NCI-H2081 treated with DMSO at 0.1 percent for 48 hours (cell line): Measurements from ENCODE around the gene FAM120AOS.

Experiments used
- DNase-seq: peaks from one replicate; lab custom pipeline; 2025; lab: John Stamatoyannopoulos, UW

The FAM120AOS gene

DNA sequence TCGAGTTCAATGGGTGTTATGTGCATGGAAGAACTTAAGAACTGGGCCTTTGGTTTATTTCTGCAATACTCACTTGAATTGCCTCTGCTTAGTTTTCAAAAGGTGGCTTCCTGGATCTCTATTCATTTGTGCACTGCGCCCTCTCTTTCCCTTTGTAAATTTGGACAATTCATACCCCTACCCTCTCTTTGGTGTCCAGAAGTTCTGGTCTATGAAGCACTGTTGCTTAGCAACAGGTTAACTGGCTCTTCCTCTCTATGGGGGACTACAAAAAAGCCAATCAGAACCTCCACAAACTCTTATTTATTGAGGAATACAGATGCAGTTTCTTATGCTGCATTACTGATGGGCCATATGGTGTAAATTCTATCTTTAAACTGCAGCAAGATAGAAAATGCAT, 15.4 kb downstream of the FAM120AOS start:
- DNase-seq = no peak

DNA sequence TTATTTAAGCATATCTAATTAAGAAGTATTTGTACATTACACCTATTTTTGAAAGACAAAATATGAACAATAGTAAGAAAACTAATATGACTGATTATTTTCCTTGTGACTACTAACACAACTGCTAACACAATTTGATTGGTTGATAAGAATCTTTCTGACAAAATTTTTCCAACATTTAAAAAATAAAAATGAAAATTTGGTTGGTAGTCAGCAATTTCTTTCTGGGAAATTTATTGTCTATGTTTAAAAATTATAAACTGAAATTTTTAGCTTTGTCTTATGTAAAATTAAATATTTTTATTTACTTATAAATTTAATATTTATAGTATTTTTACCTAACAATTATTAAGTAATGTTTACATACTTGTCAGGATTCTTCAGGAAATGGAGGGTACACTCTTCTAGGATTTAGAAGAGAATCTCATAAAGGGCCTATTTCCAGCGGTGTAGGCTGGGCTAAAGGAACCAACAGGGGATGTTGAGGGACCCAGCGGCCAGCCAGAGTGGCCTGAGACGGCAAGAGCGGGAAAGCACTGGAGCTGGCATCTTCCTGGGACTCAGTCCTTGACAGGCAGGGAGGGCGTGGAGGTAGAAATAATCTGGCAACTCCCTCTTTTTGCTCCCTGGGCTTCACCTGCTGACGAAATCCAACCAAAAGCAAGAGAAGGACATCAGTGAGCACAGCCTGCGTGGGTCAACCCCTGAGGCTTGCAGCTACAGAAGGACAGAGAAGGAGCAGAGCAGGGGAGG, 16.6 kb downstream of the FAM120AOS start:
- no peak for DNase-seq

DNA sequence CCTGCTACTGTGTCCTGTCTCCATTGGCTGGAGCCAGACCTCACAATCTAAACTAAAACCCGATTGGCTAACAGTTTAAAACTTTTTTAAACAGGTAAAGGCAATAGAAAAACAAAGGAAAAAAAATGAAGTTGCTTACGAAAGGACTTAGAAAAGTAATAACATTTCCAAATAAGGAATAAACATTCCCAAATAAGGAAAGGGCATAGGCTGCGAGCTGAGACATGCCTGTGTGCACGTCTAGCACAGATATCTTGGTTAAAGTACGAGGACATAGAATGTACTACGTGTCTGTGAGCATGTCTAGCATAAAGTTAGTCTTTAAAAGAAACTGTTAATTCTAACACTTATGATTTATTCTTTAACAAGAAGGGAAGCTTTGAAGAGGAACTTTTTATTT, 17.2 kb downstream of the FAM120AOS start:
- DNase-seq = no peak

DNA sequence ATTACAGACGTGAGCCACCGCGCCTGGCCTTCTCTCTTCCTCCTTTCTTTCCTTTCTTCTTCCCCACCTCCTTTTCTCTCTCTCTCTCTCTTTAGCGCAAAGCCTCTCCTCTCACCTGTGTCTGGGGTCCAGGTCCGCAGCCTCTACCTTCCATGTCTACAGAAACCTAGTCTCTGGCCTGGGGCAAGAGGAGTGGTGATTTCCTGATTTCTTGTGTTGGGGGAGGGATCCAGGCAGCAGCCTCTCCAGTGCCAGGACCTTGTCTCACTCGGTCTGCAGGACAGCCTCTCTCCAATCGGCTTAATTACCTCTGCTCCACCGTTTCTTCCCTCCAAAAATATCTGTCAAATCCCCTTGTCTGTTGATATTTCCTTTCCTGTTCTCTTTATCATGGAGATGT, 18.0 kb downstream of the FAM120AOS start:
- no peak for DNase-seq

DNA sequence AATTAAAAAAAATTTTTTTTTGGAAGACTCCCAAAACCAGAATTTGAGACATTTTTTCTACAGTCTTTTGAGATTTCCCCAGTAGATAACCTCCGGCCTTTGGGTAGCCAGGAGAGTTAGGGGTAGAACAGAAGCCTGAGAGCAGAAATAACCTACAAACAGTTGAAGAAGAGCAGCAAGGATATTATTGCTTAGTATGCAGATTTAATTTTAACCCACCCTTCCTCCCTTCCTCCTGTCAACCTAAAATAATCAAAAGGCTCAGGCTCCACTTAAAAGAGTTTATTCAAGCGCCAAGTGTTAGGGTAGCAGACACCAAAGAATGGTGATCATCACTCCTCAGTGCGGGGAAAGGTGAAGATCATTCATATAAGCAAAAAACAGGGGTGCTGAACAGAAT, 19.3 kb downstream of the FAM120AOS start:
- DNase-seq = no peak

DNA sequence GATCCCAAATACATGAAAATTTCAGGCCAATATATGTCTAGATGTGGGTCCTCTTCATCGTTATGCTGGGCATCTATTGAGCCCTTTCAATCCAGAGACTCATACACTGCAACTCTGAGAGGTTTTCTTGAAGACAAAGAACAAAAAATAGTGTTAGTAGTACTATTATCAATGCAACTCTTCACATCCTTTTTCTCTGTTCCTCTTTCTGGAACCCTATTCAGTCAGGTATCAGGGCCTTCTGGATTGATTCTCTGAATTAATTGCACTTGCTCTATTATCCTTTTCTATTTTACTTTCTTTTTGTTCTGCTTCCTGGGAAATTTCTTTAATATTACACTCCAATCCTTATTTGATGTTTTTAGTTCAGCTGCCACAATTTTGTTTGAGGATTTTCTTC, 20.4 kb downstream of the FAM120AOS start:
- no peak for DNase-seq

DNA sequence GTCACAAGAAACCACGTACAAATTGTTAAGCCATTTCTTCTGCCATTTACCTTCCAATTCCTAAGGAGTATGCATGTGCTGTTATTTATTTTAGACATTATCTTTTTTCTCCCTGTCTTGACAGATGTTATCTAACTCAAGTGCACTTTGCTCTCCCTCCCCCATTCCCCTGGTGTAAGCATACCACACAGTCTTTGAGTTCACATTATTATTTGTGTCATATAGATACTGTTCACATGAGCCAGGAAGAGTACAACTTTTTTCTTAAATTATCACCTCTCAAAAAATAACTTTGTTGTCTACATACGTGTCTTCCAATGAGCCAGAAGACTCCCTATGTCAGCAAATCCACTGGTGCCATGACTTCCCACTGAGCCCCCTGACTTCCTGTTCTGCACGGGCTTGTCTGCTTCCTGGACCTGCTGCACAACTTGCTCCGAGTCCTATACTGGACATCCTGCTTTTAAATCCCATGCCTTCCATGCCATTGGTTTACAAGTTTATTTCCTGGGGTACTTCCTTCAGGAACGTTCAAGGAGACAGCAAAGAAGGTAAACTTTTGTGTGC, 21.8 kb downstream of the FAM120AOS start:
- no peak for DNase-seq

DNA sequence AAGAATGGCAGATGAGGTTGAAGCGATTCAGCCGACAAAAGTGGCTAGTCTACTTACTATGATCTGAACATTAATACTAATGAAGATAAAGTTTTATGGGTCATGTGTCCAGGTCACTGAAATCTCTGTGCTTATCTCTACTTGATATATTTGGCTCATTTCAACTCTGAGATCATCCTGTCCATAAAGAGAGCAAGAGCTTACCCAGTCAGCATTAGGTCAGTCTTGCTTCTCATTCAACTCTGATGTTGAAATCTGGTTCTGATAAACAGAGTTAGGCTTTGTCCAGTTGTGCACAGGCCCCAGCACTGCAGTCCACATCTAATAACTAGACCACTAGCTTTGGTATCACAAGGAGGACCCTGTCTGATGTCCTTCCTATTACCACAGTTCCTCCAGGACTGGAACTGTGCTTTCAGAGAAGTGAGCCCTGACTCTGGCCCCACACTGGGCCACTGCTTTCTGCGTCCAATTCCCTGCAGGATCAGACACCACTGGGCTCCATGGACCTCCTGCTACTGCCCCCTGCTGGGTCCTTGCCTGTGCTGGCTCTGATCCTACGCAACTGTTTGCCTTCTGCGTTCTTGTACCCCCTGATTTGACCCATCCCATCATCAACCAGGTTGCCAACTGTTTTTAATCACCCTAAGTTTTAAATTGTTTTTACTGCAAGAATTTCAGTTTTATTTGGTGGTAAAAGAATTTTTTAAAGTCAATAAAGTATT, 25.6 kb downstream of the FAM120AOS start:
- DNase-seq = no peak

DNA sequence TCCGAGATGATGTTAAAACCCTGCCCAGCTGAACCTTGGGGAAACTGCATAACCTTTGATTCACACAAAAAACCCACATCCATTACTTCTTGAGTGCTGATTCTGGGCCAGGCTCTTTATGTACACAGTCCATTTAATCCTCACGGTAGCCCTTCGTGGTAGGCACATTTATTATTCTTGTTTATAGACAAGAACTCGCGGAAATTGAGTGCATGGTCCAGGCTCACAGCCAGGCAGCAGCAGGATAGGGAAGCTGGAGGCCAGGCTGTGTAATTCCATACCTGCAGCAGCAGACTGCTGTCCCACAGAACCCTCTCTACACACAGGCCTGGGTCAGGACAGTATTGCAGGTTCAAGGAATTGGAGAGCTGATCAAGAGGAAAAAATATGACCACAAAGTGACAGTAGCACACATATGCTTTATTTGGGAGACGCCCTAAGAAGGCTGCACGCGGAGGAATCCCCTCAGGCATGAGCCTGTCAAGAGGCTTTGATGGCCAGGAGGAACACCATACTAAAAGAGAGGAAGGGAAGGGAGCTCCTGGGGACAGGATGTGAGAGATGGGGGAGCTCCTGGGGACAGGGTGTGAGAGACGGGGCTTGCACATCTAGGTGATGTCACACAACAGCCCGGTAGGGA, 30.3 kb downstream of the FAM120AOS start:
- peak; percentile 3 for DNase-seq

DNA sequence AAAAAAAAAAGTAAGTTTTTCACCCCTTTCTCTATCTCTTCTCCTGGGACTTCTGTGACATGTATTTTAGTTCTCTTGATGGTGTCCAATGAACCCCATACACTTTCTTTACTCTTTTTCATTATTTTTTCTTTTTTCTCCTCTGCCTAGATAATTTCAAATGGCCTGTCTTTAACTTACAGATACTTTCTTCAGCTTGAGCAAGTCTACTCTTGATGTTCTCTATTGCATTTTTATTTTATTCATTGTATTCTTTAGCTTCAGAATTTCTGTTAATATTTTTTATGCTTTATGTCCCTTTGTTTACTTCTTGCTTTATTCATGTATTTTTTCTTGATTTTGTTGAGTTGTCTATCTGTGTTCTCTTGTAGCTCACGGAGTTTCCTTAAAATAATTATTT, 34.4 kb downstream of the FAM120AOS start:
- DNase-seq = no peak

DNA sequence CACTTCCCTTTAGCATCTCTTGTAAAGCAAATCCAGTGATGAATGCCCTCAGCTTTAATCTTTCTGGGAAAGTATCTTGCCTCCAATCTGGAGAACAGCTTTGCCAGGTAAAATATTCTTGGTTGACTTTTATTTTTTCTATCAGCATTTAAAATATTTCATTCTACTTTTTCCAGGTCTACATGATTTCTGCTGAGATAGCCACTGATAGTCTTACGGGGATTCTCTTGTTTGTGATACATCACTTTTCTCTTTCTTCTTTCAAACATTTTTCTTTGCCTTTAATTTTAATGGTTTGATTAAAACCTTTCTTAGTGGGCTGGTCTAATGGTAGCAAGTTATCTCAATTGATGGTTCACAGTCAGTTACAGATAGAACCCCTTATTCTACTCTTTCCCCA, 35.8 kb downstream of the FAM120AOS start:
- DNase-seq = no peak

DNA sequence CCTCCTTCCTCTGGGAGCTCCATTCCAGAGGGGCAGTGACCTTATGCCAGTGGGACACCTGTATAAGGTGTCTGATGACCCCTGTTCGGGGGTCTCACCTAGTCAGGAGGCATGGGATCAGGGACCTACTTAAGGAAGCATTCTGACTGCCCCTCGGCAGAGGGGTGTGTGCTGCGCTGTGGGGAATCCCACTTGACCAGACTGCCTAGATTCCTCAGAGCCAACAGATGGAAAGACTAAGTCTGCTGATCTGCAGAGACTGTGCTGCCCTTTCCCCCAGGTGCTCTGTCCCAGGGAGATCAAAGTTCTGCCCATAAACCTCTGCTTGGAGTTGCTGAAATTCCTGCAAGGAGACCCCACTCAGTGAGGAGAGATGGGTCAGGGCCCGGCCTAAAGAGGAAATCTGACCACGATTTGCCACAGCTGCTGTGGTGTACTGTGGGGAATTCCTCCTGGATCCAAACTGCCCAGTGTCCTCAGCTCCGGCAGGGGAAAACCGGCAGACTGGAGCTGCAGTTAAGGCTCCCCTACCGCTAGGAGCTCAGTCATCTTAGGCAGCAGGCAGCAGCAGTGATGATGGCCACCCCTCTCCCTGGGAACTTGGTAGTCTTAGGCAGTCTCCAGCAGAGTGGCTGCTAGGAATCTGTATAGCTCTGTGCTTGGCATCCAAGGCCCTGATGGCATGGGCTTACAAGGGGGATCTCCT, 36.7 kb downstream of the FAM120AOS start:
- DNase-seq = no peak

DNA sequence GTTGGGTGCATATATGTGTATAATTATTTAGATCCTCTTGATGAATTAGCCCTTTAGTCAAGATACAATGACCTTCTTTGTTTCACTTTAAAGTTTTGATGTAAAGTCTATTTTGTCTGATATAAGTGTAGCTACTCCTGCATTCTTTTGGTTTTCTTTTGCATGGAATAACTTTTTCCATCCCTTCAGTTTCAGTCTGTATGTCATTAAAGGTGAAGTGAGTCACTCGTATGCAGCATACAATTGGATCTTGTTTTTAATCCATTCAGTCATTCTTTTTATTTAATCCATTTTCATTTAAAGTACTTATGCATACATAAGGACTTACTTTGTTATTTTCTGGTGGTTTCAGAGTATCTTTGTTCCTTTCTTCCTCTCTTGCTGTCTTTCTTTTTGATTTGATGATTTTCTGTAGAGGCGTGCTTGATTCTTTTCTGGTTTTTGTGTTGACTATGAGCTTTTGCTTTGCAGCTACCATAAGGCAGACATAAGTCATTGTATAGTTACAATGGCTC, 38.1 kb downstream of the FAM120AOS start:
- DNase-seq = no peak

DNA sequence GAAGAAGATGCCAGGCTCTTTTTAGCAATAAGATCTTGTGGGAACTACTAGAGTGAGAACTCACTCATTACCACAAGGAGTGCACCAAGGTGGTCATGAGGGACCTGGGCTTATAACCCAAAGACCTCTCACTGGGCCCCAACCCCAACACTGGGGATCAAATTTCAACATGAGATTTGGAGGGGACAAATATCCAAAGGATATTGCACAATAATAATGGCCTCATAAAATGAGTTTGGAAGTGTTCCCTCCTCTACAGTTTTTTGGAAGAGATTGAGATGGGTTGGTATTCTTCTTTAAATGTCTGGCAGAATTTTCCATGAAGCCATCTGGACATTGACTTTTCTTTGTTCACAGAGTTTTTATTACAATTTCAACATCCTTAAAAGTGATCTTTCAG, 39.9 kb downstream of the FAM120AOS start:
- no peak for DNase-seq

DNA sequence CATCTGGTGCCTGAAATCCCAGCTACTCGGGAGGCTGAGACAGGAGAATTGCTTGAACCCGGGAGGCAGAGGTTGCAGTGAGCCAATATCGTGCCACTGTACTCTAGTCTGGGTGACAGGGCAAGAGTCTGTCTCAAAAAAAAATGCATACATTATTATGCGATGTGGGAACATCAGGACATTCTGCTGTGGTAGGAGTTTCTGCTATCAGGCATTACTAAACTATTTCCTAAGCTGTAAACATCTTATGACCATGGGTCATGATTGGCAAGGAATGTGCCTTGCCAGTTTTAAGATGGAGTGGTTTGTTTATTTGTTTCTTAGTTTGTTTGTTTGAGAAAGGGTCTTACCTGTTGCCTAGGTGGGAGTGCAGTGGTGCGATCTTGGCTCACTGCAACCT, 47.0 kb downstream of the FAM120AOS start:
- no peak for DNase-seq

DNA sequence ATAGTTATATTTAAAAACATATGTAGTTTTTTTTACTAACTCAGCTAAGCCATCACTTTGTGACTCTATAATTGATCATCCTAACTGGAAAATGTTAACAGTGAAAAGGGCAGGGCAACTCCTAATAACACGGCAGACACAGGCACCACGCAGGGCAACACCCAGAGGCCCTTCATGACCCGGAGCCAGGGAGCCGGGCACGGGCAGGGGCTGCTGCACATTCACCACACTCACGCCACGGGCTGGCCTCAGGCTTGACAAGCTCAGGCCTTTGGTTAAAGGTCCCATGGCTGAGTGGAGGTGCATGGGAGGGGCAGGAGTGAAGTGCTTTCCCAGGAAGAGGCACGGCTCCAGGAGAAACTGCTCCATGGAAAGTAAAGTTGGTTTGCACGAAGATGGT, 54.9 kb downstream of the FAM120AOS start:
- no peak for DNase-seq

DNA sequence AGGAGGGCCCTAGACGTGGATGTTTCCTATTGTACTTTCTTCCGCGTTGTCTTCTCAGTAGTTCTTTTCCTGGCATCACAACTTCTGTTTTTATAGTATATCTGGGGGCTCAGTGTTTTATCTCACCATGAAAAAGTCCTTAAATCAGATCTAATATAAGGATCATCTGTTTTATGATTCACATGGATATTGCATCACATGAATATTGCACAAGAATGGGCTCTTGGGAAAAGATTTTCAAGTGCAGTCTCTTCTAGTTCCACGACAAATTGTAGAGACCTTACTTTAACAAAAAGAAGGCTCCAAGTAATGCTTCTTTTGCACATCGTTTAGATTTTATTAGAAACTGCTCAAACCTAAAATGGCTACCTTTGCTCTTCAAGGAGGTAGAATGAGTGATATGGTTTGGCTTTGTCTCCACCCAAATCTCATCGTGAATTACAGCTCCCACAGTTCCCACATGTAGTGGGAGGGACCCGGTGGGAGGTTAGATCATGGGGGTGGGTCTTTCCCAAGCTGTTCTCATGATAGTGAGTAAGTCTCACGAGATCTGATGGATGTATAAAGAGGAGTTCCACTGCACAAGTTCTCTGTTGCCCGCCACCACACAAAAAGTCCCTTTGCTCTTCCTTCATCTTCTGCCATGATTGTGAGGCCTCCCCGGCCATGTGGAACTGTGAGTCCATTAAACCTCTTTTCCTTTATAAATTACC, 55.6 kb downstream of the FAM120AOS start:
- DNase-seq = no peak
